K562 (cell line): ENCODE results near the gene BCAP31.

ENCODE experiments used
- CHD4 ChIP-seq: fragments of 200-600 bp; sonication (generic); IDR thresholded peaks from 3 replicates; pipeline ENCODE4 v1.6.1; 2012; ENCODE audit warnings: low read depth, mild to moderate bottlenecking, mixed read lengths, low read length, inconsistent platforms; ENCODE audit not compliant: insufficient read depth, insufficient replicate concordance, poor library complexity, severe bottlenecking
- HDAC1 ChIP-seq, 2 experiments: fragments of 450-650 bp; IDR thresholded peaks; 2 replicates each; pipeline ENCODE4 v1.6.1; 2016 to 2017; ENCODE audit warnings: inconsistent platforms in 1 of 2, mild to moderate bottlenecking in 1 of 2, moderate library complexity in 1 of 2
- KLF16 ChIP-seq: IDR thresholded peaks from 2 replicates; pipeline ENCODE4 v1.6.1; 2016; ENCODE audit warnings: antibody characterized with exemption
- MYC ChIP-seq, 2 experiments: fragments of 250-450 bp in 1 of 2; sonication (Bioruptor Pico) in 1 of 2; IDR thresholded peaks; 2 replicates each; pipeline versions ENCODE4 v1.5.1 to v1.6.1; 2012 to 2021; ENCODE audit warnings: low read depth in 2 of 2, borderline replicate concordance in 1 of 2, improper control_type of control experiment in 1 of 2, low read length in 1 of 2, mild to moderate bottlenecking in 1 of 2, moderate library complexity in 1 of 2
- PHF21A ChIP-seq: fragments of 450-650 bp; IDR thresholded peaks from 2 replicates; pipeline ENCODE4 v1.6.1; 2017; ENCODE audit warnings: low read depth, borderline replicate concordance
- TEAD4 ChIP-seq, 2 experiments: sonication (generic) in 1 of 2; formaldehyde crosslinking in 1 of 2; IDR thresholded peaks; 2 replicates each; pipeline versions ENCODE4 v1.6.1 to v1.8.0; 2012 to 2022; ENCODE audit warnings: borderline replicate concordance in 1 of 2, inconsistent platforms in 1 of 2, low read length in 1 of 2, mild to moderate bottlenecking in 1 of 2, missing genetic modification reagents in 1 of 2
- YY1 ChIP-seq, 3 experiments: IDR thresholded peaks; 2 replicates each; pipeline ENCODE4 v1.6.1; 2011; ENCODE audit warnings: low read length in 2 of 3, mild to moderate bottlenecking in 2 of 3, moderate library complexity in 2 of 3, borderline replicate concordance in 1 of 3, control low read depth in 1 of 3, low read depth in 1 of 3; ENCODE audit not compliant: insufficient read depth in 3 of 3, insufficient replicate concordance in 2 of 3, control insufficient read depth in 1 of 3, insufficient read length in 1 of 3; ENCODE audit errors: extremely low read depth in 1 of 3
- ZC3H11A ChIP-seq: IDR thresholded peaks from 2 replicates; pipeline ENCODE4 v1.6.1; 2012; ENCODE audit warnings: low read depth, low read length, improper control_type of control experiment

DNA sequence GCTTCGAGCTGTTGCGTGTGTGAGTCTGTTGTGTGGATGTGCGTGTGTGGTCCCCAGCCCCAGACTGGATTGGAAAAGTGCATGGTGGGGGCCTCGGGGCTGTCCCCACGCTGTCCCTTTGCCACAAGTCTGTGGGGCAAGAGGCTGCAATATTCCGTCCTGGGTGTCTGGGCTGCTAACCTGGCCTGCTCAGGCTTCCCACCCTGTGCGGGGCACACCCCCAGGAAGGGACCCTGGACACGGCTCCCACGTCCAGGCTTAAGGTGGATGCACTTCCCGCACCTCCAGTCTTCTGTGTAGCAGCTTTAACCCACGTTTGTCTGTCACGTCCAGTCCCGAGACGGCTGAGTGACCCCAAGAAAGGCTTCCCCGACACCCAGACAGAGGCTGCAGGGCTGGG is 28.1 kb downstream of the BCAP31 start:
- TF ChIP-seq MYC (IDR thresholded peaks at IDR 0.05; ENCODE audit: low read depth, low read length) (no peak), MYC (CRISPR knock-in tag; IDR thresholded peaks at IDR 0.05; ENCODE audit: borderline replicate concordance, low read depth) (no peak), KLF16 (no peak), CHD4 (no peak), PHF21A (no peak), TEAD4 (IDR thresholded peaks at IDR 0.05; ENCODE audit: low read length) (no peak), TEAD4 (CRISPR knock-in tag; IDR thresholded peaks at IDR 0.05; ENCODE audit: borderline replicate concordance) (no peak), HDAC1 (IDR thresholded peaks at IDR 0.05) (no peak), ZC3H11A (no peak), YY1 (IDR thresholded peaks at IDR 0.05; ENCODE audit: borderline replicate concordance in 1 of 3, control insufficient read depth in 1 of 3, extremely low read depth in 1 of 3, insufficient read depth in 3 of 3, insufficient read length in 1 of 3, insufficient replicate concordance in 2 of 3, low read depth in 1 of 3, low read length in 2 of 3) (no peak)
